ENCODE measurements around the gene ZNF181.
A peak's percentile ranks its signal among the peaks of the same experiment; 100 is the strongest.

The ZNF181 gene

GRCh38 chr19:34757441-34757840 is 23.4 kb downstream of the ZNF181 start:
- Histone ChIP-seq H3K27ac (ENCODE audit: low read depth, low read length) (no peak overlapping the region), H3K4me1 (ENCODE audit: control insufficient read depth in 1 of 2, insufficient read depth in 2 of 2, low read length in 2 of 2) (no peaks in the 10 kb centered on the region), H3K4ac (ENCODE audit: low read depth, low read length) (no peak overlapping the region), H3K9me3 (ENCODE audit: insufficient read depth, low read depth, low read length) (peaks cover 20% of the 10 kb centered on the region), H2BK12ac (ENCODE audit: low read length) (no peak overlapping the region), H3K23ac (ENCODE audit: low read length) (no peak overlapping the region), H3K79me1 (ENCODE audit: low read length) (no peaks in the 10 kb centered on the region), H3K4me2 (ENCODE audit: low read length) (no peak overlapping the region), H2BK5ac (ENCODE audit: low read depth, low read length, poor library complexity) (no peak overlapping the region), H4K91ac (ENCODE audit: low read depth, low read length) (no peak overlapping the region), H3K4me3 (ENCODE audit: low read depth, low read length) (no peak overlapping the region), H3K9ac (ENCODE audit: low read length) (no peak overlapping the region), H3K79me2 (ENCODE audit: control insufficient read depth, insufficient read depth, low read length, poor library complexity) (no peaks in the 10 kb centered on the region), H2AFZ (ENCODE audit: insufficient read depth, low read length, poor library complexity) (no peak overlapping the region), H3K27me3 (ENCODE audit: insufficient read depth, low read length) (no peaks in the 10 kb centered on the region), H4K12ac (ENCODE audit: low read depth, low read length) (no peak overlapping the region), H3K14ac (ENCODE audit: low read length) (no peak overlapping the region), H3K36me3 (ENCODE audit: control insufficient read depth in 1 of 2, insufficient read depth in 2 of 2, low read length in 2 of 2) (peaks cover 0 to 7% of the 10 kb centered on the region in 2 experiments), H4K8ac (ENCODE audit: low read depth, low read length) (no peak overlapping the region), H2BK120ac (ENCODE audit: insufficient read depth, low read length, poor library complexity) (no peak overlapping the region), H3K18ac (ENCODE audit: low read length) (no peak overlapping the region), H2AK5ac (ENCODE audit: low read length) (no peak overlapping the region)
- DNase-seq, result no peak
- WGBS (ENCODE audit: extremely low coverage, insufficient coverage, insufficient read length), result no CpG with 5 or more reads among the region's 4 CpGs

- no CpG with 5 or more reads among the region's 11 CpGs for WGBS (ENCODE audit: extremely low coverage, insufficient coverage, insufficient read length)
- H2BK12ac ChIP-seq (ENCODE audit: low read length), result no peak overlapping the region
Observed at GRCh38 chr19:34759218-34759917, 25.3 kb downstream of the ZNF181 start.

GRCh38 chr19:34766386-34766785 is 32.3 kb downstream of the ZNF181 start:
- Histone ChIP-seq H3K14ac (ENCODE audit: low read length) (no peak overlapping the region), H2BK120ac (ENCODE audit: insufficient read depth, low read length, poor library complexity) (no peak overlapping the region), H2AK5ac (ENCODE audit: low read length) (no peak overlapping the region), H3K36me3 (ENCODE audit: control insufficient read depth in 1 of 2, insufficient read depth in 2 of 2, low read length in 2 of 2) (peaks cover 14 to 31% of the 10 kb centered on the region in 2 experiments), H3K27me3 (ENCODE audit: insufficient read depth, low read length) (no peaks in the 10 kb centered on the region), H2BK12ac (ENCODE audit: low read length) (no peak overlapping the region), H4K91ac (ENCODE audit: low read depth, low read length) (no peak overlapping the region), H3K79me1 (ENCODE audit: low read length) (no peaks in the 10 kb centered on the region), H4K12ac (ENCODE audit: low read depth, low read length) (no peak overlapping the region), H3K23ac (ENCODE audit: low read length) (no peak overlapping the region), H3K4me2 (ENCODE audit: low read length) (no peak overlapping the region), H3K4ac (ENCODE audit: low read depth, low read length) (no peak overlapping the region), H3K4me1 (ENCODE audit: control insufficient read depth in 1 of 2, insufficient read depth in 2 of 2, low read length in 2 of 2) (no peaks in the 10 kb centered on the region), H3K18ac (ENCODE audit: low read length) (no peak overlapping the region), H3K79me2 (ENCODE audit: control insufficient read depth, insufficient read depth, low read length, poor library complexity) (no peaks in the 10 kb centered on the region), H2AFZ (ENCODE audit: insufficient read depth, low read length, poor library complexity) (no peak overlapping the region), H2BK5ac (ENCODE audit: low read depth, low read length, poor library complexity) (no peak overlapping the region), H3K9ac (ENCODE audit: low read length) (no peak overlapping the region), H3K4me3 (ENCODE audit: low read depth, low read length) (no peak overlapping the region), H4K8ac (ENCODE audit: low read depth, low read length) (no peak overlapping the region), H3K27ac (ENCODE audit: low read depth, low read length) (no peak overlapping the region), H3K9me3 (ENCODE audit: insufficient read depth, low read depth, low read length) (peaks cover 18% of the 10 kb centered on the region)
- no CpG with 5 or more reads among the region's 2 CpGs for WGBS (ENCODE audit: extremely low coverage, insufficient coverage, insufficient read length)
- peak; percentile 54 to 57 for DNase-seq

More at GRCh38 chr19:34759218-34759917, 25.3 kb downstream of the ZNF181 start:
- H3K4me2 ChIP-seq (ENCODE audit: low read length), result no peak overlapping the region
- H3K36me3 ChIP-seq (ENCODE audit: control insufficient read depth in 1 of 2, insufficient read depth in 2 of 2, low read length in 2 of 2), result peaks cover 3 to 9% of the 10 kb centered on the region in 2 experiments
- DNase-seq, result no peak
- no peak overlapping the region for H4K8ac ChIP-seq (ENCODE audit: low read depth, low read length)
- H2AK5ac ChIP-seq (ENCODE audit: low read length), result no peak overlapping the region
- no peak overlapping the region for H3K23ac ChIP-seq (ENCODE audit: low read length)
- no peaks in the 10 kb centered on the region for H3K79me1 ChIP-seq (ENCODE audit: low read length)
- no peak overlapping the region for H3K18ac ChIP-seq (ENCODE audit: low read length)
- no peak overlapping the region for H3K14ac ChIP-seq (ENCODE audit: low read length)
- H3K27ac ChIP-seq (ENCODE audit: low read depth, low read length), result no peak overlapping the region
- H2AFZ ChIP-seq (ENCODE audit: insufficient read depth, low read length, poor library complexity), result no peak overlapping the region
- H4K91ac ChIP-seq (ENCODE audit: low read depth, low read length), result no peak overlapping the region
- no peaks in the 10 kb centered on the region for H3K4me1 ChIP-seq (ENCODE audit: control insufficient read depth in 1 of 2, insufficient read depth in 2 of 2, low read length in 2 of 2)
- H3K27me3 ChIP-seq (ENCODE audit: insufficient read depth, low read length), result no peaks in the 10 kb centered on the region
- H4K12ac ChIP-seq (ENCODE audit: low read depth, low read length), result no peak overlapping the region
- H3K4ac ChIP-seq (ENCODE audit: low read depth, low read length), result no peak overlapping the region
- H3K9ac ChIP-seq (ENCODE audit: low read length), result no peak overlapping the region
- no peak overlapping the region for H3K4me3 ChIP-seq (ENCODE audit: low read depth, low read length)
- H2BK5ac ChIP-seq (ENCODE audit: low read depth, low read length, poor library complexity), result no peak overlapping the region
- H2BK120ac ChIP-seq (ENCODE audit: insufficient read depth, low read length, poor library complexity), result no peak overlapping the region
- peaks cover 19% of the 10 kb centered on the region for H3K9me3 ChIP-seq (ENCODE audit: insufficient read depth, low read depth, low read length)
- H3K79me2 ChIP-seq (ENCODE audit: control insufficient read depth, insufficient read depth, low read length, poor library complexity), result no peaks in the 10 kb centered on the region

GRCh38 chr19:34767951-34768350 is 33.9 kb downstream of the ZNF181 start:
- Histone ChIP-seq H3K27me3 (ENCODE audit: insufficient read depth, low read length) (no peaks in the 10 kb centered on the region), H3K4me1 (ENCODE audit: control insufficient read depth in 1 of 2, insufficient read depth in 2 of 2, low read length in 2 of 2) (peaks cover 5 to 7% of the 10 kb centered on the region in 2 experiments), H3K23ac (ENCODE audit: low read length) (no peak overlapping the region), H3K9ac (ENCODE audit: low read length) (no peak overlapping the region), H3K79me2 (ENCODE audit: control insufficient read depth, insufficient read depth, low read length, poor library complexity) (peaks cover 3% of the 10 kb centered on the region), H4K8ac (ENCODE audit: low read depth, low read length) (no peak overlapping the region), H3K27ac (ENCODE audit: low read depth, low read length) (no peak overlapping the region), H2BK120ac (ENCODE audit: insufficient read depth, low read length, poor library complexity) (no peak overlapping the region), H2AFZ (ENCODE audit: insufficient read depth, low read length, poor library complexity) (no peak overlapping the region), H2BK12ac (ENCODE audit: low read length) (no peak overlapping the region), H4K91ac (ENCODE audit: low read depth, low read length) (no peak overlapping the region), H3K14ac (ENCODE audit: low read length) (no peak overlapping the region), H3K4ac (ENCODE audit: low read depth, low read length) (no peak overlapping the region), H3K36me3 (ENCODE audit: control insufficient read depth in 1 of 2, insufficient read depth in 2 of 2, low read length in 2 of 2) (peaks cover 14 to 31% of the 10 kb centered on the region in 2 experiments), H2AK5ac (ENCODE audit: low read length) (no peak overlapping the region), H2BK5ac (ENCODE audit: low read depth, low read length, poor library complexity) (no peak overlapping the region), H3K18ac (ENCODE audit: low read length) (no peak overlapping the region), H3K4me2 (ENCODE audit: low read length) (no peak overlapping the region), H4K12ac (ENCODE audit: low read depth, low read length) (no peak overlapping the region), H3K4me3 (ENCODE audit: low read depth, low read length) (no peak overlapping the region), H3K79me1 (ENCODE audit: low read length) (no peaks in the 10 kb centered on the region), H3K9me3 (ENCODE audit: insufficient read depth, low read depth, low read length) (peaks cover 20% of the 10 kb centered on the region)
- no peak for DNase-seq
- no CpG with 5 or more reads among the region's 3 CpGs for WGBS (ENCODE audit: extremely low coverage, insufficient coverage, insufficient read length)

Measured in trophoblast cell (in vitro differentiated cells and primary cell).